ENCODE measurements around the gene OR10H4.
"Not testable (repeated sequence)": the region's sequence is repeated elsewhere in the genome, so short reads cannot be mapped to it uniquely, and the experiment has no call there.

Gene OR10H4

DNA sequence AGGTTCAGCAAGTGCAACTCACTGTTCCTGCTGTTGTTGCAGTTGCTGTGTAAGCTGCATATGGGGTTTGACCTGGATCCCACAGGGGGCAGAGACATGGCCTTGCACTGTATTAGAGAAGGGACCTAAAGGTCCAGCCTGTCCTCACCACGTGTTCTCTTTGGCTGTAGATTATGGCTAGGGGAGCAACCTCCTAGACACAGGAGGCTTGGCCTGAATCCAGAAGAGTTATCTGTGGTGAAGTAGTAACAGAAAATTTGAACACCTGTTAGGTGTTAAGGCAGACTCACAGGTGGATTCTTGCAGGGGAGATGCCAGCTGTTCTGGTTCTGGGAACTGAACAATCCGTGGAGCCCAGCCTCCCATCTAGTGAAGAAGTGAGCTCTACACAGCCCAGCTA lies 11.0 kb upstream of the OR10H4 start:
- DNase-seq (ENCODE audit: low spot score) = no peak

DNA sequence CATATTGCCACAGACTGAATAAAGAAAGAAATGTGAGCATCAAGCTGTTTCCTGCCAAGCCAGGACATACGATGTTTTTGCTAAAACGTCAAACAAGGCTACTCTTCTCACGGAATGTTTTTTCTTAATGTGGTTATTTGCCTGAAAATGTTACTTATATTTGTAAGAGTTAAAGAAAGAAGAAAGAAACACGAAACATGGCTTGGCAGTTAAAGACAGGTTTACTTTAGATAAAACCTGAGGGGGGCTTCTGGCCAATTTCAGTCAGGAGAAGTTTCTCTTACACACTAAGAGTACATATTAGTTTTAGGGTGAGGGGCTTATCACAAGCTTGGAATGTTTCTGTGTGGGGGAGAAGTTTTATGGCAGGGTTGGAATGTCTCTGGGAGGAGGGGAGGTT lies 4.4 kb upstream of the OR10H4 start:
- DNase-seq (ENCODE audit: low spot score) = no peak

DNA sequence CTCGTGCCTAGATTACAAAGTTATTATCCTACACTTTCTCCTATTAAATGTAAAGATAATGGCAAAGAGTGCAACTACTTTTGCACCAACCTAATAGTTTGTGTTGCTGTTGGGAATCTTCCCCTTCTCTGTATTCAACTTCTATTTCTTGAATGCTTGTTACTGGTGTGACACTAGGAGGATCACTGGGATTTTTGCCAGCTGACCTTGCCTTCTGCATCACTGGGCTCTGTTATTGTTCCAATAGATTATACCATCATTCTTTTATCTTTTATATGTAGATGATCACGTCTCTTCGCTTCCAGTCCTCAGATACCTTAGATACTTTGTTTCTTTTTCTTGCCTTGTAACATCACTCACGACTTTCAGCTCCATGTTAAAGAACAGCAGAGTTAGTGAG lies 3.5 kb upstream of the OR10H4 start:
- DNase-seq (ENCODE audit: low spot score) = no peak

DNA sequence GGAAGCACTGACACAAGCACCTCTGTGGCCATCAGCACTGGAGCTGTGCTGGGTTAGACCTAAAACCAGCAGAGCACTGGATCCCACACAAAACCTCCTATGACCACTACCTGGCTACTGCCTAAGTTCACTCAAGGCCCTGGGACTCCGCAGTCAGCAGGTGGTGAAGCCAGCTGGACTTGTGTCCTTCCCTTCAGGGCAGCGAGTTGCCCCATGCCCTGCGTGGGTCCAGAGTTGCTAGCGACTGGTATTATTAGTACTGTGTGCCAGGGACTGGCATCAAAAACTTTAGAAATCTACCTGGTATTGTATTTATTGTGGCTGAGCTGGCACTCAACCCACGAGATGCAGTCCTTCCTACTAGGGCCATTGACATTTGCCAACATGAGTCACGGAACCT lies 6.0 kb downstream of the OR10H4 start:
- no peak for DNase-seq (ENCODE audit: low spot score)

DNA sequence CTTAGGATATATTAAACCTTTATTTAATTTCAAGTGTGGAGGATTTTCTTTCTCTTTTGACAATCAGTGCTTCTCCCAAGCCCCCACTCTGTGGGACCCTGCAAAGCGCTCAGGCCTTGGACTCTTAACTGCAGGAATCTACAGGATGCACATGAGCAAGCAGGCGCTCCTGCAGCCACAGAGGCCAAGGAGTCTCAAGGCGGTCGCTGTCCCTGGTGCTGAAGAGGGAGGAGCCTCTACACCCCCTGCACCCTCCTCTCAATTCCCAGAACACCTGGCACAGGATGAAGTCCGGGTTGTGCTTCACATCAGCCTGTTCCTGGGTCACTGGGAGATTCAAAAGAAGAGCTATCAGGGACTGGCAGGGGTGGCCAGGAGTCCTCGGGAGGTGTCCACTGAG lies 13.5 kb downstream of the OR10H4 start:
- DNase-seq (ENCODE audit: low spot score) = no peak

DNA sequence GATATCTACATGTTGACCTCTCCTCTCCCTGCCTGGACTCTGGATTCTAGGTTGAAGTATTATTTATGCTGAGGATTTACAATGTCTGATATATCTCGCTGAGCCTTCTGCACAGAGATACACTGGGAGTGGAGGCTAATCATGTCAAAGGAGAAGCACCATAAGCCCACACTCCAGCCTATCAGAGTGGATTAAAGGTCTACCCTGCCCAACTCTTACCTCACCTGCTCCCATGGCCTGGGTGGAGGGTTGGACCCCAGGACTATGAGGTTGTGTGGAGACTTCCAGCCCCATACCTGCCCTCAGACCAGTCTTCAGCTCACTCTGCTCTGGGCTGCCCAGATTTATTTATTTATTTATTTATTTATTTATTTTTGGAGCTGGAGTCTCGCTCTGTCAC lies 15.4 kb downstream of the OR10H4 start:
- DNase-seq (ENCODE audit: low spot score) = no peak

DNA sequence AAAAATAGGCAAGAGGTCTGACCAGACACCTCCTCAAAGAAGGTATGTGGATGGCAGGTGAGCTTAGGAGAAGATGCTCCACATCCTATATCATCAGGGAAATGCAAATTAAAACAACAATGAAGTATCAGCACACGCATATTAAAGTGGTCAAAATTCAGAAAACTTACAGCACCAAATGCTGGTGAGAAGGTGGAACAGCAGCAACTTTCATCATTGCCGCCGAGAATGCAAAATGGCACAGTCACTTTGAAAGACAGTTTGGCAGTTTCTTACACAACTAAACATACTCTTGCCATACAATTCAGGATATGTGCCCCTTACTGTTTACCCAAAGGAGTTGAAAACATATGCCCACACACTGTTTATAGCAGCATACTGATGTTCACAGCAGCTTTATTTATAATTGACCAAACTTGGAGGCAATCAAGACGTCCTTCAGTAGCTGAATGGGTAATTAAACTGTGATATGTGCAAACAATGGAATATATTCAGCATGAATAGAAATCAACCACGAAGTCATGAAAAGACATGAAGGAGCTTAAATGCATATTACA lies 22.5 kb downstream of the OR10H4 start:
- DNase-seq (ENCODE audit: low spot score) = no peak

DNA sequence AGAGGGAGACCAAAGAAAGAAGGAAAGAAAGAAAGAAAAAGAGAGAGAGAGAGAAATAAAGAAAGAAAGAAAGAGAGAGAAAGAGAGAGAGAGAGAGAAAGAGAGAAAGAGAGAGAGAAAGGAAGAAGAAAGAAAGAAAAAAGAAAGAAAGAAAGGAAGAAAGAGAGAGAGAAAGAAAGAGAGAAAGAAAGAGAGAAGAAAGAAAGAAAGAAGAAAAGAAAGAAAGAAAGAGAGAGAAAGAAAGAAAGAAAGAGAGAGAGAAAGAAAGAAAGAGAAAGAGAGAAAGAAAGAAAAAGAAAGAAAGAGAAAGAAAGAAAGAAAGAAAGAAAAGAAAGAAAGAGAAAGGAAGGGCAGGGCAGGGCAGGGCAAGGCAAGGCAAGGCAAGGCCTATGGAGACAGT lies 23.2 kb downstream of the OR10H4 start:
- not testable (repeated sequence) for DNase-seq (ENCODE audit: low spot score)

DNA sequence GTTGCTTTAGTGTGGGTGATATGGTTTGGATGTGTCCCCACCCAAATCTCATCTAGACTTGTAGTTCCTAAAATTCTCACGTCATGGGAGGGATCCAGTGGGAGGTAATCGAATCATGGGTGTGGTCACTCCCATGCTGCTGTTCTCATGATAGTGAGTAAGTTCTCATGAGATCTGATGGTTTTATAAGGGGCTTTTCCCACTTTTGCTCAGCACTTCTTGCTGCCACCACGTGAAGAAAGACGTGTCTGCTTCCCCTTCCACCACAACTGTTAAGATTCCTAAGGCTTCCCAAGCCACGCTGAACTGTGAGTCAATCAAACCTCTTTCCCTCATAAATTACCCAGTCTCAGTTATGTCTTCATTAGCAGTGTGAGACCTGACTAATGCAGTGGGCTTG lies 26.0 kb downstream of the OR10H4 start:
- no peak for DNase-seq (ENCODE audit: low spot score)

DNA sequence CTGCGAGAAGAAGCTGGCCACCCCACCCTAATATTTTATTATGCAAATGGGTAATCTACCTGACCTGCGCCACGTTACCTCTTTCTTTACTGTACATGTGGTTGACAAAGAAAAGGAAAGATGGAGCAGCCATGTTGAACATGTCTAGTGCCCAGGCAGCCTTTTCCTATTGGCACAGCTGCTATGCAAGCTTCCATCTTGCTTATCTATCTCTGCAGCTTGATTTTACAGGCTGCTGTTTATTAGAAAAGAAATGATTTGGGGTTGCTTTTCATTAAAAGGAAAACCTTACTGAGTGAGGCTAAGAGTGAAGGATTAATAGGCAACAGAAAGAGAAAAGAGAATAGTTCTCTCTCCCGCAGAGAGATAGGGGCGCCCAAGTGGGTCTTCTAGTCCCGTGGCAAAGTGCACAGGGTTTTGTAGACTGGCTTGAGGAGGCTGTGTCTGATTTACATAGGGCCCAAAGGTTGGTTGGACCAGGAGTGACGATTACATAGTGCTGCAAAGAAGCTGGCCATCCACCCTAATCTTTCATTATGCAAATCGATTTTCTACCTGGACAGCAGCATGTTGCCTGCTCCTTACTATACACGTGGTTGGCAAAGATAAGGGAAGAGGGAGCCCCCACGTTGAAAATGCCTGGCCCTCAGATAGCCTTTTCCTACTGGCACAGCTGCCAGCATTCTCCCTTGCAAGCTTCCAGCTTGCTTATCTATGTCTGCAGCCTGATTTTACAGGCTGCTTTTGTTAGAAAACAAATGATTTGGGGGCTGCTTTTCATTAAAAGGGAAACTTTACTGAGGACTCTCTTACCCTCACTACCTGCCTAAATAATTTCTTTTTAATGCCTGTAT lies 28.3 kb downstream of the OR10H4 start:
- DNase-seq (ENCODE audit: low spot score) = no peak

DNA sequence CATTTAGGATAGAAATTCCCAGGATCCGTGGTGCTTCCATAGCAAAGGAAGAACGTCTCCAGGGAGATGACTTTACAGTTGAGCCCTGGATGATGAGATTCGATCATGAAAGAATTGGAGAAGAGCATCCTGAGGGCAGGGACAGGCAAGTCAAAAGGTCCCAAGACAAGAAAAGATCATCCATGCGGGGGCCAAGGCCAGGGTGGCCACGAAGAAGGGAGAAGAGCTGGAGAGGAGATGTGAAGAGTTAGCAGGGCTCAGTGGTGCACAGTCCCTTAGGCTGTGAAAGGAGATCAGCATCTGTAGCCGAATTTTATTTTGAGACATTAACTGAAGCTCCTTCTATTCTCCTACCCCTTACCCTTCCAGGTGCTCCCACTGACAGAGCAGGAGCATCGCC lies 28.9 kb downstream of the OR10H4 start:
- DNase-seq (ENCODE audit: low spot score) = no peak

DNA sequence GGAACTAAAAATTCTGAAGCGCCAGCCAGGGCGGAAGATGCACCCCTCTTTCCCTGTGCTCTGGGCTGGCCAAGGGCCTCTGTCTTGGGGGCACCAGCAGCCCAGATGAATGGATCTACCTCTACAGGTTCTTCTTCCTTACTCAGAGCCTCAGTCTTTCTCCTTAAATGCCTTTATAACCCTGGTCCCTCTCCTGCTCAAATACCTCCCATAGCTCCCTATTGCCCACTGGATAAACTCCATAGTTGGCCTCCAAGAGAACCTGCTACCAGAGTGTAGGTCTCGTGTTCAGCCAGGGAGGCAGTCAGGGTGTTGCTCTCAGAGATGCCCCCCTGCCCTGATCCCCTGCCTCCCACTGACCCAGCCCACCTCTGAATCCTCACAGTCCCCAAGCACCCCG lies 30.5 kb downstream of the OR10H4 start:
- no peak for DNase-seq (ENCODE audit: low spot score)

DNA sequence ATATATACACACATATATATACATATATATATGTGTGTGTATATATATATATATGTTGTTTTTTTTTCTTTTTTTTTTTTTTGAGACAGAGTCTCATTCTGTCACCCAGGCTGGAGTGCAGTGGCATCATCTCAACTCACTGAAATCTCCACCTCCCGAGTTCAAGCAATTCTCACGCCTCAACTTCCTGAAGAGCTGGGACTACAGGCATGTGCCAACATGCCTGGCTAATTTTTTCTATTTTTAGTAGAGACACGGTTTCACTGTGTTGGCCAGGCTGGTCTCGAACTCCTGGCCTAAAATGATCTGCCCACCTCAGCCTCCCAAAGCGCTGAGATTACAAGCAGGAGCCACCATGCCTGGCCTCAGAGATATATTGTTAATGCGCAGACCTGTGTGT lies 37.0 kb downstream of the OR10H4 start:
- DNase-seq (ENCODE audit: low spot score) = not testable (repeated sequence)

DNA sequence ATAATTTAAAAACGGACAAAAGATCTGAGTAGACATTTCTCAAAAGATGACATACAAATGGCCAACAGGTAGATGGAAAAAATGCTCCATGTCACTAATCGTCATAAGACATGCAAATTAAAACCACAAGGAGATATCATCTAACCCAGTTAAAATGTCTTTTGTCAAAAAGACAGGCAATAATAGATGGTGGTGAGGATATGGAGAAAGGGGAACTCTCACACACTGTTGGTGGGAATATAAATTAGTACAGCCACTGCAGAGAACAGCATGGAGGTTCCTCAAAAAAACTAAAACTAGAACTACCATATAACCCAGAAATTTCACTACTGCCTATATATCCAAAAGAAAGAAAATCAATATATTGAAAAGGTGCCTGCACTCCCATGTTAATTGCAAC lies 37.9 kb downstream of the OR10H4 start:
- no peak for DNase-seq (ENCODE audit: low spot score)

DNA sequence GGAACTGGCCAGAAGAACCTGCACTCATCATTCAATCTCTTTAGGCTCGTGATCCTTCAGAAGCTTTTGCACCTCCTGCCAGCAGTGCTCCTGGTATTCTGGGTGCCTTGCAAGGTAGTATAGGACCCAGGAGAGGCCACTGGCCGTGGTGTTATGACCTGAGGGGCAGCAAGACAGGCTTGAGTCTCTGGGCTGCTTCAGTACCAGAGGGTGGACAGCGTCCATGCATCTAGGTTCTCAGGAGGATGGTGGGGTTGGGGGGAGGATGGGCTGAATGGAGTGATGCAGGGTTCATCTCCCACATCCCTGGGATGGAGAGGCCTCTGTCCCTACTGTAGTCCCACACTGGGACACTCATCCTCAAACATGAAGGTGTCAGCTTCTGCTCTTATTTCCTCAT lies 41.1 kb downstream of the OR10H4 start:
- no peak for DNase-seq (ENCODE audit: low spot score)

DNA sequence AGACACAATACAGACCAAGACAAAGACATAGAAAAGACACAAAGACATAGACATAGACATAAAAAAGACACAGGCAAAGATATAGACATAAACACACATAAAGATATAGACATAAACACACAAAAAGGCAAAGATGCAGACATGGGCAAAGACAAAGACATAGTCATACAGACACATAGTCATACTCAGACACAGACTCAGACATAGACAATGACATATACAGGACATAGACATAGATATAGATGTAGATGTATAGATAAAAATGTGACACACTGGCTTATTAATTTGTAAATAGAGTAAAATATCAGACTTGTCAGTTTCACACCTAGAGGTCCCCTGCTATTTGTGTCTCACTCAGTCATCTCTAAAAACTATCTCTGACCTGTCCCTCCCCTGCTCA lies 42.8 kb downstream of the OR10H4 start:
- no peak for DNase-seq (ENCODE audit: low spot score)

DNA sequence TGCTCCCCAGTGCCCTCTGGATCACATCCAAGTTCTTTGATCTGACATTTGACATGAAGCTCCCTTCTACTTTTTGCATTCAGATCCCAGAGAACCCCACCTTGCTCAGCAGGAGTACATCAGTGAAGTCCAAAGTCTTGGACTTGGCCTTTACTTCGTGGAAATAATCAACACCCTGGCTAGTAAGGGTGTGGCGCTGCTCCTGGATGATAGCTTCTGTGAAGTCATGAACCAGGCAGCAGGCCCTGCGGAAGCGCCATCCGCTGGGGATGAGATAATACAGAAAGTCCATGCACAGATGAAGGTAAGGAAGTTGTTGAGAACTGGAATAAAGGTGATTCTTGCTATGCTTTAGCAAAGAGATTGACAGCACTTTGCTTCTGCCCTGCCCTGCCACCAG lies 43.2 kb downstream of the OR10H4 start:
- DNase-seq (ENCODE audit: low spot score) = no peak

DNA sequence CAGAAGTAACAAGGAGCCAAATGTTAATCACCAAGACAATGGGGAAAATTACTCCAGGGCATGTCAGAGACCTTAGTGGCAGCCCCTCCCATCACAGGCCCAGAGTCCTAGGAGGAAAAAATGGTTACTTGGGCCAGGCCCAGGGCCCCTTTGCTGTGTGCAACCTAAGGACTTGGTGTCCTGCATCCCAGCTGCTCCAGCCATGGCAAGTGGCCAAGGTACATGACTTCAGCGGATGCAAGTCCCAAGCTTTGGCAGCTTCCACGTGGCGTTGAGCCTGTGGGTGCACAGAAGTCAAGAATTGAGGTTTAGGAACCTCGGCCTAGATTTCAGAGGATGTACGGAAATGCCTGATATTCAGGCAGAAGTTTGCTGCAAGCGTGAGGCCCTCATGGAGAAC lies 46.7 kb downstream of the OR10H4 start:
- no peak for DNase-seq (ENCODE audit: low spot score)

DNA sequence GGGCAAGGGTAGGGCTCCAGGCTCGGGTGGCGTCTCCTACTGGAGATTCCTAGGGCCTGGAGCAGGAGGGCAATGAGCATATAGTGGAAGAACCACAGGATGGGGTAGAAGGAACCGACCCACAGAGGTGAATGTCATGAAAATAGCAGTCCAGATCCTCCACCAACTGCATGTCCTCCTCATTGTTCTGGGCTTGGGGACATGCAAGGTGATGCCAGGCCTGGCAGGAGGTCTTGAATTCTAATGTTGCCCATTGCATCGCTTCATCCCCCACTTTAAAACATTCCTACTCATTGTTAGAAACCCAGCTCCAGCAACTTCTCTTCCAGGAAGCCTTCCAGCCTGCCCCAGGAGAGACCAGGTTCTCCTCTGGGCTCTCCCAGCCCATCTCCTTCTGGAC lies 49.4 kb downstream of the OR10H4 start:
- no peak for DNase-seq (ENCODE audit: low spot score)
